ENCODE results near the gene BRINP3.
A peak's percentile ranks its signal among the peaks of the same experiment; 100 is the strongest.

Gene BRINP3

GRCh38 chr1:190444464-190444863 lies 33.2 kb downstream of the BRINP3 start:
- TF ChIP-seq CTCF (IDR thresholded peaks at IDR 0.05; ENCODE audit: low read depth, low read length) (no peak), MYC (IDR thresholded peaks at IDR 0.05; ENCODE audit: low read depth, low read length) (no peak), MAX (IDR thresholded peaks at IDR 0.05; ENCODE audit: low read depth, low read length) (no peak), POLR2A (IDR thresholded peaks at IDR 0.05; ENCODE audit: extremely low read depth, insufficient read length) (no peak)
- H3K4me3 ChIP-seq (ENCODE audit: low read depth, low read length) = no peak overlapping the region
- no peak for DNase-seq (ENCODE audit: low read depth)

- TF ChIP-seq MAX (IDR thresholded peaks at IDR 0.05; ENCODE audit: low read depth, low read length) = no peak
- no peak for TF ChIP-seq POLR2A (IDR thresholded peaks at IDR 0.05; ENCODE audit: extremely low read depth, insufficient read length)
- no peak for TF ChIP-seq CTCF (IDR thresholded peaks at IDR 0.05; ENCODE audit: low read depth, low read length)
- TF ChIP-seq MYC (IDR thresholded peaks at IDR 0.05; ENCODE audit: low read depth, low read length) = no peak
- DNase-seq (ENCODE audit: low read depth) = no peak
- H3K4me3 ChIP-seq (ENCODE audit: low read depth, low read length) = no peak overlapping the region
Measured at GRCh38 chr1:190439447-190439846, 38.2 kb downstream of the BRINP3 start.

DNA sequence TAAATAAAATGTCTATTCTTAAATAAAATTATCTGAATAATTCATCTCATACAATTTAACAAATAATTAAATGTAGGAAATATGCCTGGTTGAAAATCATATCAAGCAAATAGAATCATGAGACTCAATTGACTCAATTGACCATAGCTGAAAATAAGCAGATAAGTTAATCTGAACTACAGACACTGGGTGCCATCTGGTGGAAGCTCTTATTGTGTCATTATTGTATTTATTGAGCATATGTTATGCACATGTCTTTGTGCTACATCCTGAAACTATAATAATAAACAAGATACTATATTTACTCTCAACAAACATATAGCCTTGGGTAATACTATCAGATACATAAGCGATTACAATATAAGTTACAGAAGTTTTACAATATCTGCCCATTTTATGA lies 41.0 kb downstream of the BRINP3 start:
- peak; percentile 26 for DNase-seq (ENCODE audit: low read depth)
- H3K4me3 ChIP-seq (ENCODE audit: low read depth, low read length) = no peak overlapping the region
- TF ChIP-seq MYC (IDR thresholded peaks at IDR 0.05; ENCODE audit: low read depth, low read length) (no peak), CTCF (IDR thresholded peaks at IDR 0.05; ENCODE audit: low read depth, low read length) (no peak), MAX (IDR thresholded peaks at IDR 0.05; ENCODE audit: low read depth, low read length) (no peak), POLR2A (IDR thresholded peaks at IDR 0.05; ENCODE audit: extremely low read depth, insufficient read length) (no peak)

- DNase-seq (ENCODE audit: low read depth) = no peak
- no peak for TF ChIP-seq MYC (IDR thresholded peaks at IDR 0.05; ENCODE audit: low read depth, low read length)
- no peak for TF ChIP-seq POLR2A (IDR thresholded peaks at IDR 0.05; ENCODE audit: extremely low read depth, insufficient read length)
- TF ChIP-seq CTCF (IDR thresholded peaks at IDR 0.05; ENCODE audit: low read depth, low read length) = no peak
- no peak for TF ChIP-seq MAX (IDR thresholded peaks at IDR 0.05; ENCODE audit: low read depth, low read length)
- no peak overlapping the region for H3K4me3 ChIP-seq (ENCODE audit: low read depth, low read length)
Measured at GRCh38 chr1:190429932-190430331, 47.7 kb downstream of the BRINP3 start.

GRCh38 chr1:190429141-190429540 lies 48.5 kb downstream of the BRINP3 start:
- no peak for TF ChIP-seq CTCF (IDR thresholded peaks at IDR 0.05; ENCODE audit: low read depth, low read length)
- TF ChIP-seq MYC (IDR thresholded peaks at IDR 0.05; ENCODE audit: low read depth, low read length) = no peak
- TF ChIP-seq POLR2A (IDR thresholded peaks at IDR 0.05; ENCODE audit: extremely low read depth, insufficient read length) = no peak
- no peak for TF ChIP-seq MAX (IDR thresholded peaks at IDR 0.05; ENCODE audit: low read depth, low read length)
- DNase-seq (ENCODE audit: low read depth) = no peak
- H3K4me3 ChIP-seq (ENCODE audit: low read depth, low read length) = no peak overlapping the region

- no peak for TF ChIP-seq MAX (IDR thresholded peaks at IDR 0.05; ENCODE audit: low read depth, low read length)
- TF ChIP-seq CTCF (IDR thresholded peaks at IDR 0.05; ENCODE audit: low read depth, low read length) = no peak
- TF ChIP-seq MYC (IDR thresholded peaks at IDR 0.05; ENCODE audit: low read depth, low read length) = no peak
- no peak for TF ChIP-seq POLR2A (IDR thresholded peaks at IDR 0.05; ENCODE audit: extremely low read depth, insufficient read length)
- DNase-seq (ENCODE audit: low read depth) = no peak
- no peak overlapping the region for H3K4me3 ChIP-seq (ENCODE audit: low read depth, low read length)
Measured at GRCh38 chr1:190416239-190416638, 61.4 kb downstream of the BRINP3 start.
